ENCODE measurements around the gene PSMF1.

Gene PSMF1

DNA sequence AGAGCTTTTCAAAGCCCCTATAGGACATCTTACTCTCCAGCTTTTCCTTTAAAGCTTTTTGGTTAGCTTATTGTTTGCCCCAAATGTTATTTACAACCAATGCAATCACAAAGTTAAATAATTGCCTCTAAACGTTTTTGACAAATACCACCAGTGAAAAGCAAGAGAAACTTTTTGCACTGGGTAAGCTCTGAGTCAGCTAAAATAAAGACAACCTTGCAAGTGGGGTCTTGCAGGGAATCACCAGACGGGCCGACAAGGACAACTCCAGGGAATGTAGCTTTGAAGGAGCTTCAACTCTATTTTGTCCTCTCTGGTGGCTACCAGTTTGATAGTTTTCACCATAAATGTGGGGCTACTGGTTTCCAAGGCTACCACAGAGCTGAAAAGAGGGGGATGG lies 14.7 kb upstream of the PSMF1 start:
- Mint-ChIP-seq H3K27ac (ENCODE audit: low read depth) (no peak overlapping the region), H3K36me3 (ENCODE audit: insufficient read depth) (peaks cover 2% of the 10 kb centered on the region), H3K27me3 (no peaks in the 10 kb centered on the region), H3K4me3 (no peak overlapping the region), H3K4me1 (peaks cover 5% of the 10 kb centered on the region), H3K9me3 (peaks cover 11% of the 10 kb centered on the region)
- no peak for ATAC-seq (replicated peaks; ENCODE audit: extremely low read depth, poor library complexity, severe bottlenecking)
- no peak for DNase-seq (ENCODE audit: low spot score in 2 of 2)

DNA sequence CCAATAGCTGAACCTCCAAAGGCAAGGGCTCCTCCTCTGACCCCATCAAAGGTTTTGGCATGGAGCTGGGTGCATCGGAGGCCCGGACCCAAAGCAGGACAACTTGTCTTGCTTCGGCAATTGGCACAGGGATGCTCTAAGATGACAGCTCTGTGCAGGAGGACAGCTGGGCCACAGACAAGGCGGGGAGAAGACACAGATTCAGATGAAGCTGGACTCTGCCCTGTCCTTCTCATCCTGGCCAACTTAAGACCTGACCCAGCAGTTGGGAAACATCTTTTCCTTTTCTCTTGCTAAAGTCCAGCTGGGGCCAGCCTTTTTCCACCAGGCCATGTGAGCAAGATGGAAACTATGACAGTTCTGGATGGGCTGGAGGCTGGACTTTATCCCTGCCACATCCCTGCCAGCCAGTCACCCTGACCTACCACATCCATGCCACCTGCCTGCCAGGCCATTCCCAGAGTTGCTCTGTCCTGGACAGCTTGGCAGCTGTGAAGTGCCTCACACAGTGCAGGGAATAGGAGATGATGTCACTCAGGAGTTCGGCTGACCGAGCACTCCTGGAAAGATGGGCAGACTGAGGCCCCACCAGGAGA lies 12.7 kb upstream of the PSMF1 start:
- H3K27ac Mint-ChIP-seq (ENCODE audit: low read depth), result no peak overlapping the region
- no peaks in the 10 kb centered on the region for H3K27me3 Mint-ChIP-seq
- H3K4me1 Mint-ChIP-seq, result peaks cover 5% of the 10 kb centered on the region
- no peak overlapping the region for H3K4me3 Mint-ChIP-seq
- ATAC-seq (replicated peaks; ENCODE audit: extremely low read depth, poor library complexity, severe bottlenecking) (no peak), DNase-seq (ENCODE audit: low spot score in 2 of 2) (no peak)
- H3K9me3 Mint-ChIP-seq, result peaks cover 11% of the 10 kb centered on the region
- H3K36me3 Mint-ChIP-seq (ENCODE audit: insufficient read depth), result peaks cover 2% of the 10 kb centered on the region

DNA sequence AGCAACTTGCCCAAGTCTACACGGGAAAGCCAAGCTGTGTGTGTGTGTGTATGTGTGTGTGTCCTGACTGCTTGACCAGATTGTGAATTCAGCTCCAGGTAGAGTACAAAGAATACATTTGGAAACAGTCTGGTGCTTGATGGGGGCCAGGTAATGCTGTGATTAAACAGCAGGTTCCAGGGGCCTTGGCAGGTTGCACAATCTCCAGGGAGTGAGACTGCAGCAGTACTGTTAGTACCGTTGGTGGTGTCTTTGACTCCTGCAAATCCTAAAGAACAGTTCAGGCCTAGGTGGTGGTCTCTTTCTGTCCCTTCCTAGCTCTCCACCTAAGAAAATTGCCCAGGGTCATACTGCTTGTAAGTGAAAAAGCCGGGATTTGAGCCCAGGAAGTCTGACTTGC lies 11.2 kb upstream of the PSMF1 start:
- DNase-seq (ENCODE audit: low spot score in 2 of 2), result no peak
- no peaks in the 10 kb centered on the region for H3K27me3 Mint-ChIP-seq
- H3K9me3 Mint-ChIP-seq, result peaks cover 9% of the 10 kb centered on the region
- H3K4me1 Mint-ChIP-seq, result peaks cover 5% of the 10 kb centered on the region
- no peak overlapping the region for H3K27ac Mint-ChIP-seq (ENCODE audit: low read depth)
- peaks cover 5% of the 10 kb centered on the region for H3K36me3 Mint-ChIP-seq (ENCODE audit: insufficient read depth)
- H3K4me3 Mint-ChIP-seq, result no peak overlapping the region
- ATAC-seq (replicated peaks; ENCODE audit: extremely low read depth, poor library complexity, severe bottlenecking), result no peak

DNA sequence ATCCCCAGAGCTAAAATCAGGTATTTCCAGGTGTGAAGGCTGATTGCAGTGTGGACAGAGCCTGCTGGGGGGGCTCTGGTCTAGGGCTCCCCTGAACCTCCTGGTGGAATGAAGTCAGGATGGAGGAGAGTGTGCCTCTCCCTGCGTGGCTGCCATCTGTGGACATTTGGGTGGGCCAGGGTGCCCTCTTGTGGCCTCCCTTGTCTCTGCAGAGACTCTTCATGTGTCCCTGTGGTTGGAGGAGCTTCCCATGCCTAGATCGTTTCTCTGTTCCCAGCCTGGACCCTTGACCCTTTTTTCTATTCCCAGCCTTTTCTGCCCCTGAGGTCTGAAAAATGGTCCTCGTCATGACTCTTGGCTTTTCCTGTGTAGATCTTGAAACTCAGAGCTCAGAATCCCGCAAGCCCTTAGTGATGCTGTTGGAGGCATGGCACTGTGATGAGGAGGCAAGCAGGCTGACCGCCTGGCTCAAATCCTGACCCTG lies 9.9 kb upstream of the PSMF1 start:
- DNase-seq (ENCODE audit: low spot score in 2 of 2), result peak; percentile 17 to 25
- H3K9me3 Mint-ChIP-seq, result no peaks in the 10 kb centered on the region

DNA sequence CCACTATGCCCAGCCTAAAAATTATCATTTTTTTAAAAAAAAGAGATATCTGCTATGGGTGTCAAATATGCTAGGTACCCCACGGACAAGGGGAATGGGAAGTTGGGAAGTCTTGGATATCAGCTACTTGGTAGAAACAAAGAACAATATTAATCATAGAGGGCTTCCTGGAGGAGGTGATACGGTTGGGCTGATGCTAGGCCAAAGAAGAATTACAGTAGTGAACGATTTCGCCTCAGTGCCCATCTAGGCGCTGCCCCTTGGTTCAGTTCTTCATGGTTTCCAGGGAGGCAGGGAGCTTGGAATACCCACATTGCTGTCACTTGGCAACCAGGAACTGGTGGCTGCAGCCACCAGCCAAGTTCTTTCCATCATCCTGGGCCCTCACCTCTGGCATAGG lies 5.5 kb upstream of the PSMF1 start:
- Mint-ChIP-seq H3K4me1 (peaks cover 11% of the 10 kb centered on the region), H3K27me3 (no peaks in the 10 kb centered on the region), H3K9me3 (no peaks in the 10 kb centered on the region), H3K27ac (ENCODE audit: low read depth) (no peak overlapping the region), H3K4me3 (no peak overlapping the region), H3K36me3 (ENCODE audit: insufficient read depth) (peaks cover 5% of the 10 kb centered on the region)
- no peak for ATAC-seq (replicated peaks; ENCODE audit: extremely low read depth, poor library complexity, severe bottlenecking)
- DNase-seq (ENCODE audit: low spot score in 2 of 2), result no peak

More for the DNA sequence above, 9.9 kb upstream of the PSMF1 start:
- peak; percentile 56 for ATAC-seq (replicated peaks; ENCODE audit: extremely low read depth, poor library complexity, severe bottlenecking)
- H3K4me1 Mint-ChIP-seq, result peaks cover 5% of the 10 kb centered on the region
- no peak overlapping the region for H3K27ac Mint-ChIP-seq (ENCODE audit: low read depth)
- no peak overlapping the region for H3K4me3 Mint-ChIP-seq
- no peaks in the 10 kb centered on the region for H3K27me3 Mint-ChIP-seq
- peaks cover 3% of the 10 kb centered on the region for H3K36me3 Mint-ChIP-seq (ENCODE audit: insufficient read depth)

DNA sequence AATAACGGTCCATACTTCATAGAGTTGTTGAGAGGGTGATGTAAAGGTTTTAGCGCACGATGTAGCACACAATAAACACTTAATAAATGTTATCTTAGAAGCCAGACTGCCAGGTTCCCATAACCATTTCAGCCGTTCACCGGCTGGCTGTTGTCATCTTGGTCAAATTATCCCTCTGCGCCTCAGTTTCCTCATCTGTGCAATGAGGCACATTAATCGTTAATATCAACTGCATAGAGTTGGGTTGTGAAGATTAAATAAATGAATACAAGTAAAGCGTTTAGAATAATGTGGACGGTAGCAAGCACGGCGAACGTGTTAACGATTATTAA lies 432 bp upstream of the PSMF1 start:
- Mint-ChIP-seq H3K9me3 (no peaks in the 10 kb centered on the region), H3K4me1 (peaks cover 48% of the 10 kb centered on the region), H3K36me3 (ENCODE audit: insufficient read depth) (peaks cover 22% of the 10 kb centered on the region), H3K27ac (ENCODE audit: low read depth) (peak overlapping the region; percentile 86), H3K4me3 (peak overlapping the region; percentile 82), H3K27me3 (no peaks in the 10 kb centered on the region)
- DNase-seq (ENCODE audit: low spot score in 2 of 2) (no peak), ATAC-seq (replicated peaks; ENCODE audit: extremely low read depth, poor library complexity, severe bottlenecking) (no peak)

DNA sequence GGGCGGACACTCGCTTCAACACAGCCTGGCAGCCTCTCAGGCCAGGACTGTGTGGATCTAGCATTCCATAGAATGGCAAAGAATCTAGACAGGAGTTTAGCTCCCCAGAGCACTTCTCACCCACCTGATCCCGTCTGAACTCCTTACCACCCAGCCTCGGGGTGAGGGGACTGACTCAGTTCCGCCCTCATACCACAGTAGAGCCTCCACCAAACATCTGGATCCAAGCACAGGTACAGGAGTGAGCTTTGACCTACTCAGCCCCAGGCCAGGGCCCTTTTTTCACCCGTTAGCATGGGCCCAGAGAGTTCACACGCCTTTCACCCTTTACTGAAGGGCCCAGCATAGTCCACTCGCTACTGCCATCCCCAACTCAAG lies 715 bp downstream of the PSMF1 start:
- DNase-seq (ENCODE audit: low spot score in 2 of 2) (no peak), ATAC-seq (replicated peaks; ENCODE audit: extremely low read depth, poor library complexity, severe bottlenecking) (no peak)
- Mint-ChIP-seq H3K27ac (ENCODE audit: low read depth) (peak overlapping the region; percentile 86), H3K4me1 (peaks cover 57% of the 10 kb centered on the region), H3K36me3 (ENCODE audit: insufficient read depth) (peaks cover 24% of the 10 kb centered on the region), H3K9me3 (no peaks in the 10 kb centered on the region), H3K4me3 (peak overlapping the region; percentile 82), H3K27me3 (no peaks in the 10 kb centered on the region)

DNA sequence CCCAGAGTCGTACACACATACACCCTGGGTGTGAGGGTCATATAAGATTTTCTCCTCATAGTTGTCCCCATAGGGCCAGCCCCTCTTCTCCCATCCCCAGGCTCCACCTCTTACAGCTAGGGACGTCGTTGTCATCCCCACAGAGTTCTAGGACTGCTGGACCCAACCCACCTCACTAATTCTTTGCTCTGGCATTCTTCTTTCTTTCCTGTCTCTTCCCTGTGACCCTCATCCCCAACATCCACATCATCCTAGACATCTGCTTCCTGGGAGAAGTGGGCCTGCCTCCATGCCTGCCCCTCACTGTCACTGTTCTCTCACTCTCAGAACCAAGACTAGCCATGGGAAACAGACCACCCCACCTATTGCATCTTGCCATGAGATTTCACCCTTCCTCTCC lies 1.1 kb downstream of the PSMF1 start:
- H3K9me3 Mint-ChIP-seq, result no peaks in the 10 kb centered on the region
- no peaks in the 10 kb centered on the region for H3K27me3 Mint-ChIP-seq
- peaks cover 26% of the 10 kb centered on the region for H3K36me3 Mint-ChIP-seq (ENCODE audit: insufficient read depth)
- DNase-seq (ENCODE audit: low spot score in 2 of 2) (no peak), ATAC-seq (replicated peaks; ENCODE audit: extremely low read depth, poor library complexity, severe bottlenecking) (no peak)
- H3K27ac Mint-ChIP-seq (ENCODE audit: low read depth), result peak overlapping the region; percentile 86
- peaks cover 61% of the 10 kb centered on the region for H3K4me1 Mint-ChIP-seq
- peak overlapping the region; percentile 82 for H3K4me3 Mint-ChIP-seq

DNA sequence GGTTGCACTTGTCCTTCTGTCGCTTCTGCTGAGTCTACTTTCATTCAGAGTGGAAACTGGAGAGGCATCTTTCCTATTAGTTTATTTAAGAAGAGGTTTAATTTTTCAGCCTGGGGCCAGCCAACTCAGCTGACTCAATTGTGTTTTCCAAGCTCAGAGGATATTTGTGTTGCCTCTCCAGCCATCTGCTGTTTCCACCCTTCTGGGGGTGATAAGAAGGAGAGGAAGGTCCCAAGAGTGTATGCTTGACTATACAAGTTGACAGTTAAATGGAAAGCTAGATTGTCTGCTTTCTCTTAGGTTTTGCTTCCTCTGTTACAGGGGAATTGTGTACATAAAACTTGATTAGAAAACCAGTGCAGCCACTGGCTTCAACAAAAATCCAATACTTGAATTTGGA lies 3.0 kb downstream of the PSMF1 start:
- ATAC-seq (replicated peaks; ENCODE audit: extremely low read depth, poor library complexity, severe bottlenecking), result no peak
- peaks cover 70% of the 10 kb centered on the region for H3K4me1 Mint-ChIP-seq
- no peaks in the 10 kb centered on the region for H3K9me3 Mint-ChIP-seq
- peaks cover 39% of the 10 kb centered on the region for H3K36me3 Mint-ChIP-seq (ENCODE audit: insufficient read depth)
- peak overlapping the region; percentile 86 for H3K27ac Mint-ChIP-seq (ENCODE audit: low read depth)
- no peaks in the 10 kb centered on the region for H3K27me3 Mint-ChIP-seq
- no peak for DNase-seq (ENCODE audit: low spot score in 2 of 2)
- H3K4me3 Mint-ChIP-seq, result peak overlapping the region; percentile 82

DNA sequence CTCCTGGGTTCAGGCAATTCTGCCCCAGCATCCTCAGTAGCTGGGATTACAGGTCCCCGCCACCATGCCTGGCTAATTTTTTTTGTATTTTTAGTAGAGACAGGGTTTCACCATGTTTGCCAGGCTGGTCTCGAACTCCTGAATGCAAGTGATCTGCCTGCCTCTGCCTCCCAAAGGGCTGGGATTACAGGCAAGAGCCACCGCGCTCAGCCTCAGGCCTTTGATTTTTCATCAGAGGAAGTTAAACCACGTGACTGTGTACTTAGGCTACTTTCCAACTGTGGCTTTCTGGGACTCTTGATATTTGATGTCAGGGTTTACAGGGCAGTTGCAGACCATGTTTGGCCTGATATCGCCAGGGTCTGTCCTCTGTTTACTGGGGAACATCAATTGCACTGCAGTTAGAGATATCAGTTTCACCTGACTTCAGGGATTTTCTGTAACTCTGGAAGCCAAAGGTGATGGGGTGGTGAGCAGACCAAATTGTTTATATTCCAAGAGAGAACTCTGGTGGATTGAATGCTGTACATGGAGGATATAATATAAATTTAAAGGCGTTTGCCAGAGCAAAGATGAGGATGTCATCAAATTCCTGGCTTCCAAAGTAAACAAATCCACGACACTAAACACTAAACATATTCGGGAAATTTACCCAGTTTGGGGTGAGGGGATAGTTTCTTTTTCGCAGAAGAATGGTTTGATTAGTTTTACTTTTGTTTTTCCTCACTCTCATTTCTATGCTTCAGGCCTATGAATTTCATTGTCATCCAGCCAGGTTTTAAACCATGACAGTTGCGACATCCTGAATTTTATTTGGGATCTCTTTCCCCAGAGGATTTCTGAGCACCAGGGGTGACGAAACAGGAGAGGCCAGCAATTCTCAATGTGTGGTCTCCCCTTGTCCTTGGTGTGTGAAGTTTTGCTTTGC lies 4.2 kb downstream of the PSMF1 start:
- Mint-ChIP-seq H3K4me1 (peaks cover 76% of the 10 kb centered on the region), H3K4me3 (no peak overlapping the region), H3K36me3 (ENCODE audit: insufficient read depth) (peaks cover 45% of the 10 kb centered on the region)

DNA sequence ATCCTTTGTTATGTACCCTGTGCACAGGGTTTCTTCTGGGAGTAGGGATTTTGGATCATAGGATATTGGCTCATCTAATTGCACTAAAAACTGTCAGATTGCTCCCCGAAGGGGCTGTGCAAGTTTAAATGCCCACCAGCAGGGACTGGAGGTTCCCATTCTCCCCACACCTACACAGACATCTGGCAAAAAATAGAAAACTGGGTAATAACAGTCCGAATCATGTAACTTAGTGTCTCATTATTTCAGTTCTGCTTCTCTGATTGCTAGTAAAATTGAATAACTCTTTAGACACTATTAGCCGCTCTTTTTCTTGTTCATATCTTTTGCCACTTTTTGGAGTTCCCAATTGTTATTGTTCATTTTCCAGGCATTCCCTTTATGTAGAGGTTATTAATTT lies 5.3 kb downstream of the PSMF1 start:
- Mint-ChIP-seq H3K27ac (ENCODE audit: low read depth) (no peak overlapping the region), H3K4me1 (peaks cover 69% of the 10 kb centered on the region), H3K4me3 (no peak overlapping the region), H3K9me3 (no peaks in the 10 kb centered on the region), H3K27me3 (no peaks in the 10 kb centered on the region), H3K36me3 (ENCODE audit: insufficient read depth) (peaks cover 47% of the 10 kb centered on the region)
- DNase-seq (ENCODE audit: low spot score in 2 of 2), result no peak
- no peak for ATAC-seq (replicated peaks; ENCODE audit: extremely low read depth, poor library complexity, severe bottlenecking)

More for the DNA sequence above, 4.2 kb downstream of the PSMF1 start:
- no peak for ATAC-seq (replicated peaks; ENCODE audit: extremely low read depth, poor library complexity, severe bottlenecking)
- peak overlapping the region; percentile 71 for H3K27ac Mint-ChIP-seq (ENCODE audit: low read depth)
- no peak for DNase-seq (ENCODE audit: low spot score in 2 of 2)
- H3K27me3 Mint-ChIP-seq, result no peaks in the 10 kb centered on the region
- H3K9me3 Mint-ChIP-seq, result no peaks in the 10 kb centered on the region

DNA sequence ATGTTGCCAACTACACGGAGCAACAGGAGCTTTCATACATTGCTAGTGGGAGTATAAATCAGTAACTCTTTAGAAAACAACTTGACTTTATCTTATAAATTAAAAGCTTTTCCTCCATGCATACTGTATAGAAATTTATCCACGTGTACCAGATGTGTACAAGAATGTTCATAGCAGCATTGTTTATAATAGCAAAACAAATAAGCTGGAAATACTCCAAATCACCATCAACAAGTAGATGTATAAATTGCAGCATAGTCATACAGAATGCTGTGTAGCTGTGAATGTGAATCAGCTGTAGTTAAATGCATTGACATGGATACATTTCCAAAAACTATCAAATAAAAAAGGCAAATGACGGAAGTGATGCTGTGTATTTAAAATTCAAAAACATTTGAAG lies 6.0 kb downstream of the PSMF1 start:
- Mint-ChIP-seq H3K9me3 (no peaks in the 10 kb centered on the region), H3K4me3 (no peak overlapping the region), H3K27me3 (no peaks in the 10 kb centered on the region), H3K4me1 (peaks cover 68% of the 10 kb centered on the region), H3K27ac (ENCODE audit: low read depth) (no peak overlapping the region), H3K36me3 (ENCODE audit: insufficient read depth) (peaks cover 48% of the 10 kb centered on the region)
- ATAC-seq (replicated peaks; ENCODE audit: extremely low read depth, poor library complexity, severe bottlenecking) (no peak), DNase-seq (ENCODE audit: low spot score in 2 of 2) (no peak)

DNA sequence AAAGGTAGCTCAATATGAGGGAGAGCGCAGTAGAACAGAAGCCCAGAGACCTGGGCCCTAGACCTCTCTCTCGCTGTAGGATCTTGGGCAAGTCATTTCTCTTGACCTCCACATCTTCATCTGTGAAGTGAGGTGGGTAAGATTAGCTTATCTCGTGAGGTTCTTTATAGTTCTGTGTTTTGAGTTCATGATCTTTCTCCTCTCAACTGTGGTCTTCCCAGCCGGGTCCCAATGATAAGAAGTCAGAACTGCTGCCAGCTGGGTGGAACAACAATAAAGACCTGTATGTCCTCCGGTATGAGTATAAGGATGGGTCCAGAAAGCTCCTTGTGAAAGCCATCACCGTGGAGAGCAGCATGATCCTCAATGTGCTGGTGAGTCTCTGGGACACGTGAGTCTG lies 6.9 kb downstream of the PSMF1 start:
- peaks cover 55% of the 10 kb centered on the region for H3K36me3 Mint-ChIP-seq (ENCODE audit: insufficient read depth)

More for the DNA sequence above, 6.9 kb downstream of the PSMF1 start:
- H3K4me3 Mint-ChIP-seq, result no peak overlapping the region
- no peak for DNase-seq (ENCODE audit: low spot score in 2 of 2)
- no peaks in the 10 kb centered on the region for H3K9me3 Mint-ChIP-seq
- H3K27ac Mint-ChIP-seq (ENCODE audit: low read depth), result no peak overlapping the region
- ATAC-seq (replicated peaks; ENCODE audit: extremely low read depth, poor library complexity, severe bottlenecking), result no peak
- peaks cover 61% of the 10 kb centered on the region for H3K4me1 Mint-ChIP-seq
- no peaks in the 10 kb centered on the region for H3K27me3 Mint-ChIP-seq

Measured in central memory CD8-positive, alpha-beta T cell (primary cell).